ENCODE measurements around the gene MGLL.

The MGLL gene

GRCh38 chr3:127748754-127749327, 73.5 kb downstream of the MGLL start:
- no peaks in the 10 kb centered on the region for H3K36me3 ChIP-seq (ENCODE audit: control insufficient read depth, insufficient read depth, low read length)
- WGBS (ENCODE audit: insufficient coverage, insufficient read length): no CpG with 5 or more reads among the region's 9 CpGs
- H3K9me3 ChIP-seq (ENCODE audit: control insufficient read depth, insufficient read depth, low read length): no peaks in the 10 kb centered on the region
- H3K27ac ChIP-seq (ENCODE audit: low read length): no peak overlapping the region
- no peak for DNase-seq (ENCODE audit: low read depth, low spot score)
- H3K27me3 ChIP-seq (ENCODE audit: control insufficient read depth, insufficient read depth, low read length): no peaks in the 10 kb centered on the region
- H3K4me3 ChIP-seq (ENCODE audit: low read length): no peak overlapping the region
- no peaks in the 10 kb centered on the region for H3K4me1 ChIP-seq (ENCODE audit: control insufficient read depth, insufficient read depth, low read length)

- no CpG with 5 or more reads among the region's 16 CpGs for WGBS (ENCODE audit: insufficient coverage, insufficient read length)
- DNase-seq (ENCODE audit: low read depth, low spot score): no peak
- Histone ChIP-seq H3K36me3 (ENCODE audit: control insufficient read depth, insufficient read depth, low read length) (no peaks in the 10 kb centered on the region), H3K4me1 (ENCODE audit: control insufficient read depth, insufficient read depth, low read length) (no peaks in the 10 kb centered on the region), H3K9me3 (ENCODE audit: control insufficient read depth, insufficient read depth, low read length) (no peaks in the 10 kb centered on the region), H3K27me3 (ENCODE audit: control insufficient read depth, insufficient read depth, low read length) (no peaks in the 10 kb centered on the region), H3K27ac (ENCODE audit: low read length) (no peak overlapping the region), H3K4me3 (ENCODE audit: low read length) (no peak overlapping the region)
Measured at GRCh38 chr3:127747751-127748521, 74.4 kb downstream of the MGLL start.

- Histone ChIP-seq H3K4me1 (ENCODE audit: control insufficient read depth, insufficient read depth, low read length) (no peaks in the 10 kb centered on the region), H3K36me3 (ENCODE audit: control insufficient read depth, insufficient read depth, low read length) (no peaks in the 10 kb centered on the region), H3K27ac (ENCODE audit: low read length) (no peak overlapping the region), H3K27me3 (ENCODE audit: control insufficient read depth, insufficient read depth, low read length) (no peaks in the 10 kb centered on the region), H3K4me3 (ENCODE audit: low read length) (no peak overlapping the region), H3K9me3 (ENCODE audit: control insufficient read depth, insufficient read depth, low read length) (no peaks in the 10 kb centered on the region)
- no peak for DNase-seq (ENCODE audit: low read depth, low spot score)
- no CpG with 5 or more reads among the region's 1 CpG for WGBS (ENCODE audit: insufficient coverage, insufficient read length)
Measured at GRCh38 chr3:127747066-127747465, 75.2 kb downstream of the MGLL start.

DNA sequence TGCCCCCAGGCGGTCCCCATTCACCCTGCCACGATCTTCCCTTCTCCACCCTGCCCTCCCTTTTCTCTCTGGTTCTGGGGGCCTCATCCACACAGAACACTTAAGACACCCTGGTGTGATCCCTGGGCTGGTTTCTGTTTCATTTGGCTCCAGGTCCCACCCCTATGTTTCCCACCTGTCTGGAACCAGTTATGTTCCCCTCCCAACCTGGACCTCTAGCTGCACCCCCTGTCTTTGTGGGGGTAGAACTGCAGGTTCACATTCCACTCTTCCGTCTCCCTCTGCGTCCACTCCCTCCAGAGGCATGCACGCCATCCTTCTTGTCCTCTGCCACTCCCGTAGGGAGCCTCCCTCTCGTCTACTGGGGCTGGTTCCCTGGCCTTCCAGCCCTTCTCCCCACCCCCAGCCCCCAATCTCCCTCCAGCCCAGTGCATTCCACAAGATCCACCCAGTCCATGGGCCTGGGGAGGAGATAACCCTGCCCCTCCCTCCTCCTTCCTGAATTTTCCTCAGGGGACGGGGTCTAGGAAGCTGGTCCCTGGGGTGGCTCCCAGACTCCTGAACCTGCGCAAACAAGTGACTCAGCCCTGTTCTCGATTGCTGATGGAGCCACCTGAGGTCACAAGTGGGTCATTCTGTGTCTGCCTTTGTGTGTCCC, 75.8 kb downstream of the MGLL start:
- no peaks in the 10 kb centered on the region for H3K27me3 ChIP-seq (ENCODE audit: control insufficient read depth, insufficient read depth, low read length)
- no peaks in the 10 kb centered on the region for H3K36me3 ChIP-seq (ENCODE audit: control insufficient read depth, insufficient read depth, low read length)
- H3K9me3 ChIP-seq (ENCODE audit: control insufficient read depth, insufficient read depth, low read length): no peaks in the 10 kb centered on the region
- no peak overlapping the region for H3K27ac ChIP-seq (ENCODE audit: low read length)
- no peak for DNase-seq (ENCODE audit: low read depth, low spot score)
- H3K4me3 ChIP-seq (ENCODE audit: low read length): no peak overlapping the region
- no CpG with 5 or more reads among the region's 10 CpGs for WGBS (ENCODE audit: insufficient coverage, insufficient read length)
- H3K4me1 ChIP-seq (ENCODE audit: control insufficient read depth, insufficient read depth, low read length): no peaks in the 10 kb centered on the region

DNA sequence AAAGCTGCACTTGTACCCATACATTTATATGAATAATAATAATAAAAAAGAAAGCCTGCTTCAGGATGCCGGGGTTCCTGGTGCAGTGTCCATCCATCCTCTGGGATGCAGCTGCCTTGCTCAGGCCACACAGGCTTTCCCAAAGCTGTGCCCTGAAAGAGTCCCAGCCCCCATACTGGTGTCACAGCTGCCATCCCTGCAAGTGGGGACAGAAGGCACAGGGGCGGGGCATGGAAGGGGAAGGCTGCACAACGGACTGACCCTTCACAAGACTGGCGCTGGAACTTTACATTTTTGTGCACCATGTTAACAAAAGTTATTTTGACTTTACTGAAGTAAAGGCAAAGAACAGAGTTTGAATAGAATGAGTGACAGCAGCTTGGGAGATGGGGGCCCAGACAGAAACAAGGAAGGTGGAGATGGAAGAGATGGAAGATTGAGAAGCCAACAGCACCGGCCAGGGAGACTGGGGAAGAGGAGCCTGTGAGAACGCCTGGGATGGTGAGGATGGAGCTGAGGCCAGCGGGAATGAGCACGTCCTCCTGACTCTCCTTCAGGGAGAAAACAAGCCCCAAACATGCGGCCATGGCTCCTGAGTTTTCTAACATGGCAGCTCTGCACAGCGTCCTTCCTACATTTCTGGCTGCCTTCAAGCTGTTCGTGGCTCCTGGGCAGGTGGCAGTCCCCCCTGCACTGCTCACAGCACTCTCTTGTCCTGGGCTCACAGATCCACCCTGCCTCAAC, 76.5 kb downstream of the MGLL start:
- no CpG with 5 or more reads among the region's 11 CpGs for WGBS (ENCODE audit: insufficient coverage, insufficient read length)
- Histone ChIP-seq H3K4me1 (ENCODE audit: control insufficient read depth, insufficient read depth, low read length) (no peaks in the 10 kb centered on the region), H3K9me3 (ENCODE audit: control insufficient read depth, insufficient read depth, low read length) (no peaks in the 10 kb centered on the region), H3K27ac (ENCODE audit: low read length) (no peak overlapping the region), H3K36me3 (ENCODE audit: control insufficient read depth, insufficient read depth, low read length) (no peaks in the 10 kb centered on the region), H3K27me3 (ENCODE audit: control insufficient read depth, insufficient read depth, low read length) (no peaks in the 10 kb centered on the region), H3K4me3 (ENCODE audit: low read length) (no peak overlapping the region)
- no peak for DNase-seq (ENCODE audit: low read depth, low spot score)

GRCh38 chr3:127744875-127745274, 77.4 kb downstream of the MGLL start:
- Histone ChIP-seq H3K4me3 (ENCODE audit: low read length) (no peak overlapping the region), H3K36me3 (ENCODE audit: control insufficient read depth, insufficient read depth, low read length) (no peaks in the 10 kb centered on the region), H3K4me1 (ENCODE audit: control insufficient read depth, insufficient read depth, low read length) (no peaks in the 10 kb centered on the region), H3K9me3 (ENCODE audit: control insufficient read depth, insufficient read depth, low read length) (no peaks in the 10 kb centered on the region), H3K27ac (ENCODE audit: low read length) (no peak overlapping the region), H3K27me3 (ENCODE audit: control insufficient read depth, insufficient read depth, low read length) (no peaks in the 10 kb centered on the region)
- no peak for DNase-seq (ENCODE audit: low read depth, low spot score)
- no CpG with 5 or more reads among the region's 8 CpGs for WGBS (ENCODE audit: insufficient coverage, insufficient read length)

DNA sequence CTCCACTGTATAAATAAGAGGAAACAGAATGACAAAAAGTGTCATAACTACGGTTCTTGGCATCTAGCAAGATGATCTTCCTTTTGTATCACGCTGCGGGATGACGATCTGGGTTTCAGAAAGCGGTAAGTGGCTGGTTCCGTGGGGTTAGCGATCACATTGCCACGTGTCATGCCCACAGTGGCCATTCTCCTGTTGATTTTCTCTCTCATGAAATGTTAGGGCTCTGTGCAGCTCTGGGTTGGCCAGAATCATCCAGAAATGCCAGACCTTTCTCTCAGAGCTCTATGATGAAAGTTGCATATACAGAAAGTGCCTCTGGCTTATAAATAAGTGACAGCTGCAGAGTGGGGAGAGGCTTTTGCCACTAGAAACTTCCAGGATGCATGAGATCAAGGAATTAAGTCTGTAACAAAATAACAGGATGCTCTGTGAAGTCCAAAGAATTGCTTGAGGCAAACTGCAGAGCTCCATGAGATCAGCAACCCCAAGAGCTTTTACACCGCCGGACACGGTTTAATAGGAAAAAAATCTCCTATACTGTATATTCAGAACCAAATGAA, 78.0 kb downstream of the MGLL start:
- Histone ChIP-seq H3K36me3 (ENCODE audit: control insufficient read depth, insufficient read depth, low read length) (no peaks in the 10 kb centered on the region), H3K4me1 (ENCODE audit: control insufficient read depth, insufficient read depth, low read length) (no peaks in the 10 kb centered on the region)

GRCh38 chr3:127743351-127744252, 78.7 kb downstream of the MGLL start:
- H3K27ac ChIP-seq (ENCODE audit: low read length): no peak overlapping the region
- H3K36me3 ChIP-seq (ENCODE audit: control insufficient read depth, insufficient read depth, low read length): no peaks in the 10 kb centered on the region
- H3K4me3 ChIP-seq (ENCODE audit: low read length): no peak overlapping the region
- no peaks in the 10 kb centered on the region for H3K27me3 ChIP-seq (ENCODE audit: control insufficient read depth, insufficient read depth, low read length)
- no CpG with 5 or more reads among the region's 15 CpGs for WGBS (ENCODE audit: insufficient coverage, insufficient read length)
- DNase-seq (ENCODE audit: low read depth, low spot score): no peak
- no peaks in the 10 kb centered on the region for H3K9me3 ChIP-seq (ENCODE audit: control insufficient read depth, insufficient read depth, low read length)
- no peaks in the 10 kb centered on the region for H3K4me1 ChIP-seq (ENCODE audit: control insufficient read depth, insufficient read depth, low read length)

More for the DNA sequence above, 78.0 kb downstream of the MGLL start:
- Histone ChIP-seq H3K9me3 (ENCODE audit: control insufficient read depth, insufficient read depth, low read length) (no peaks in the 10 kb centered on the region), H3K27me3 (ENCODE audit: control insufficient read depth, insufficient read depth, low read length) (no peaks in the 10 kb centered on the region), H3K27ac (ENCODE audit: low read length) (no peak overlapping the region), H3K4me3 (ENCODE audit: low read length) (no peak overlapping the region)
- no peak for DNase-seq (ENCODE audit: low read depth, low spot score)
- WGBS (ENCODE audit: insufficient coverage, insufficient read length): no CpG with 5 or more reads among the region's 11 CpGs

GRCh38 chr3:127742580-127742979, 79.7 kb downstream of the MGLL start:
- Histone ChIP-seq H3K4me1 (ENCODE audit: control insufficient read depth, insufficient read depth, low read length) (no peaks in the 10 kb centered on the region), H3K27ac (ENCODE audit: low read length) (no peak overlapping the region), H3K36me3 (ENCODE audit: control insufficient read depth, insufficient read depth, low read length) (no peaks in the 10 kb centered on the region), H3K9me3 (ENCODE audit: control insufficient read depth, insufficient read depth, low read length) (no peaks in the 10 kb centered on the region), H3K27me3 (ENCODE audit: control insufficient read depth, insufficient read depth, low read length) (no peaks in the 10 kb centered on the region), H3K4me3 (ENCODE audit: low read length) (no peak overlapping the region)
- DNase-seq (ENCODE audit: low read depth, low spot score): no peak
- no CpG with 5 or more reads among the region's 9 CpGs for WGBS (ENCODE audit: insufficient coverage, insufficient read length)
